CD8-positive, alpha-beta memory T cell (primary cell): ENCODE results near the gene FOXP4. TPM values are rescaled to one million over a fixed set of nuclear protein-coding genes. Genes with fewer than 3 reads are reported as not detected.

Source experiments
- CTCF ChIA-PET: fragments of 350-600 bp; sonication (Branson Sonifier 250); formaldehyde crosslinking; loops from one replicate; lab custom pipeline; 2021; ENCODE audit warnings: antibody characterized with exemption; lab: Charles Lee
- POLR2A ChIA-PET: fragments of 350-600 bp; sonication (Branson Sonifier 250); formaldehyde crosslinking; loops from one replicate; lab custom pipeline; 2021; ENCODE audit warnings: antibody characterized with exemption; lab: Charles Lee
- DNase-seq, 5 donors: peaks; one replicate each; pipeline versions ENCODE4 v3.0.0 to v3.0.0-alpha.2; 2020 to 2022; ENCODE audit warnings: mixed read lengths in 1 of 5
- H3K27ac ChIP-seq: one replicate; pipeline ENCODE4 v1.7.0; 2013; ENCODE audit warnings: low read depth, mild to moderate bottlenecking, low read length, moderate library complexity
- H3K27me3 ChIP-seq: 2 replicates; pipeline ENCODE4 v1.7.0; 2013; ENCODE audit warnings: low read length, mild to moderate bottlenecking; ENCODE audit not compliant: insufficient read depth, poor library complexity, severe bottlenecking
- H3K36me3 ChIP-seq: 2 replicates; pipeline ENCODE4 v1.7.0; 2013; ENCODE audit warnings: mild to moderate bottlenecking, low read length, moderate library complexity; ENCODE audit not compliant: insufficient read depth
- H3K4me1 ChIP-seq: 2 replicates; pipeline ENCODE4 v1.7.0; 2013; ENCODE audit warnings: mild to moderate bottlenecking, low read length, moderate library complexity; ENCODE audit not compliant: insufficient read depth
- H3K4me3 ChIP-seq: 2 replicates; pipeline ENCODE4 v1.7.0; 2013; ENCODE audit warnings: mild to moderate bottlenecking, low read length
- H3K9me3 ChIP-seq: 2 replicates; pipeline ENCODE4 v1.7.0; 2013; ENCODE audit warnings: mild to moderate bottlenecking, low read length
- H3K27ac Mint-ChIP-seq, 8 donors: one replicate each; pipeline ENCODE4 v1.8.0; 2020 to 2021; ENCODE audit warnings: mixed read lengths in 8 of 8, mild to moderate bottlenecking in 6 of 8, inconsistent platforms in 3 of 8, moderate library complexity in 3 of 8
- H3K27me3 Mint-ChIP-seq, 2 donors: one replicate each; pipeline ENCODE4 v1.8.0; 2020 to 2021; ENCODE audit warnings: mixed read lengths in 2 of 2, mild to moderate bottlenecking in 1 of 2, moderate library complexity in 1 of 2
- H3K36me3 Mint-ChIP-seq, 3 donors: one replicate each; pipeline ENCODE4 v1.8.0; 2020 to 2021; ENCODE audit warnings: mixed read lengths in 3 of 3, inconsistent platforms in 1 of 3, mild to moderate bottlenecking in 1 of 3
- H3K4me1 Mint-ChIP-seq, 3 donors: one replicate each; pipeline ENCODE4 v1.8.0; 2020 to 2021; ENCODE audit warnings: mixed read lengths in 3 of 3, inconsistent platforms in 1 of 3, mild to moderate bottlenecking in 1 of 3
- H3K4me3 Mint-ChIP-seq, 7 donors: one replicate each; pipeline ENCODE4 v1.8.0; 2020 to 2021; ENCODE audit warnings: mixed read lengths in 7 of 7, mild to moderate bottlenecking in 6 of 7, moderate library complexity in 4 of 7, inconsistent platforms in 2 of 7
- H3K9me3 Mint-ChIP-seq, 5 donors: one replicate each; pipeline ENCODE4 v1.8.0; 2020 to 2022; ENCODE audit warnings: mixed read lengths in 5 of 5, mild to moderate bottlenecking in 3 of 5, moderate library complexity in 2 of 5, inconsistent platforms in 1 of 5
- polyA plus RNA-seq: library from polyadenylated mRNA; unstranded; fragments of 300-500 nt; fragmentation: Illumina TruSeq; gene quantifications from one replicate; pipeline ENCODE4 v1.2.3, GENCODE V29; 2021
- total RNA-seq, 2 experiments: library from RNA; stranded (reverse); gene quantifications; one replicate each; pipeline ENCODE4 v1.2.3, GENCODE V29; 2021

Gene FOXP4
- total and polyA plus RNA-seq, 3 experiments from 2014 or later, result 1.6 to 22.3 (median 22.2) TPM

DNA sequence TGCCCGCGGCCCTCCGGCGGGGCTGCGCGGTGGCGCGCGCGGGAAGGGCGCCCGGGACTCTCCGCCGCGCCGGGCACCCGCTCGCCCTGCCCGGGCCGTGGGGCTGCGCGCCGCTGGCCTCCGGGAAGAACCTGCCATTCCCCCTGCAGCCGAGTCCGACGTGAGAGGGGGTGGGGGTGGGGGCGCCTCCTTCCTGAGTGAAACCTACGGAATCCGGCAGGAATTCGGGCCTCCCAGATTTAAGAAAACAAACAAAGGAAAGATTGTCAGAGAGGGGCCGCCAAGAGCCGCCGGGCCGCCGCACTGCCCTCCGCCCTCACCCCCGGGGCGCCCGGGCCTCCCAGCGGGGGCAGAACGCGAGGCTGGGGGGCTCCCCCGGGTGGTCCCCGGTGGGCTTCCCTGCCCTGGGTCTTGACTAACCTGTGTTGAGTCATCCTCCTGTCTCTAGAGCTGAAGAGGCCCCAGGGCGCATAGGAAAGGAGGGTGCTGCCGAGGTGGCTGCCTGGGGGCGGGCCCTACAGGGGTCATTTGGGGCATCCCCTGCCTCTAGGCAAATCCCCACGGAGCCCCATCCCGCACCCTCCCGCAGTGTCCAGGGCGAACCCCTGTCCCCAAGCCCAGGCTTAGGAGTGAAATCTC is 42.2 kb upstream of the FOXP4 start:
- no peak overlapping the region for H3K27ac ChIP-seq
- CTCF ChIA-PET, result no interaction called here
- Mint-ChIP-seq H3K36me3 (peaks cover 0 to 4% (median 0%) of the 10 kb centered on the region in 3 donors), H3K27ac (peak overlapping the region in 1 of 8 donors; percentile 0), H3K4me1 (peaks cover 21 to 26% (median 22%) of the 10 kb centered on the region in 3 donors), H3K27me3 (peaks cover 39 to 65% of the 10 kb centered on the region in 2 donors), H3K9me3 (no peaks in the 10 kb centered on the region), H3K4me3 (peak overlapping the region in 6 of 7 donors; percentile 57 to 82 (median 71))
- DNase-seq, result peak in 1 of 5 donors; percentile 1
- H3K4me1 ChIP-seq, result peaks cover 4% of the 10 kb centered on the region
- no peaks in the 10 kb centered on the region for H3K36me3 ChIP-seq
- peaks cover 19% of the 10 kb centered on the region for H3K27me3 ChIP-seq
- no peak overlapping the region for H3K4me3 ChIP-seq
- POLR2A ChIA-PET, result no interaction called here
- no peaks in the 10 kb centered on the region for H3K9me3 ChIP-seq

- H3K4me1 Mint-ChIP-seq, result peaks cover 21 to 26% (median 22%) of the 10 kb centered on the region in 3 donors
- DNase-seq, result peak in 1 of 5 donors; percentile 13
- CTCF ChIA-PET, result no interaction called here
Measured at GRCh38 chr6:41504466-41505121, 41.6 kb upstream of the FOXP4 start.

DNA sequence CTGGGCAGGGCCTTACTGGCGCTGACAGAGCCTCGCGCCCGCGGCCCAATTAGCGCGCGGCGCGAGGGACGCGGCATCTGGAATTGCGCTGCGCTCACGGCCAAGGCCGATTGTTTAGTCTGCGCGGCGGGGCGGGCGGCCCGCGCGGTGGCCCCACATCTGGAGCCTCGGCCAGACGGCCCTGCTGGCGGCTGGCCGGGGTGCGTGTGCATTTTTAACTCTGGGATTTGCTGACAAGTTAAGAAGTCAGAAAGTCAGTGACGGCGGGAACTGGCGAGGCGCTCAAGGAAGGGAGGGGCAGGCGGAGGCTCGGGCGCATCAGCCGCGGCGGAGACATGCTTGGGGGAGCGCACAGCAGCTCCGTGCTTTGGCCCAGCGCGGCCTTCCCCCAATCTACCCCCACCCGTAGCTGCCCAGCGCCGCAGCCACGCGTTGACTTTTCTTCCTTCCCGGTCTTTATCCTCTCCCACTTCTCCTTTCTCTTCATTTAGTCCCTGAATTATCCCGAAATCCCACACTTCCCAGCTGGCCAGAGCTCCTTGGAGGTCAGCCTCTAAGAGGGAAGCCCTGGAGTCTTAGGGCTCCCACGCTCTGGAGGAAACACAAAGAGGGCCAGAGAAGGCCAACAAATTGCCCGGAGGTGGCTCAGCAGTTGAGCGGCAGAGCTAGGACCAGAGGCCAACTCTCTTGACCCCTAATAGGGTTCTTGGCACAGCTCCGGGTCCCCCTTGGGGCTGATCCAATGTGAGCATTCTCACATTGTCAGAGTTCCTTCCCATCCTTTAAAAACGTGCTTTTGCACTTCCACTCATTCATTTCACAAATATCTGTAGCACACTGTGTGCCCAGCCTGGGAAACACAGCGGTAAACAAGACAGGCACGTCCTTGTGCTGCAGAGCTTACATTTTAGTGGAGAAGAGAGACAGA is 40.8 kb upstream of the FOXP4 start:
- H3K27me3 ChIP-seq, result peaks cover 19% of the 10 kb centered on the region
- no peak overlapping the region for H3K27ac ChIP-seq
- DNase-seq, result peak in 1 of 5 donors; percentile 33

More at GRCh38 chr6:41504466-41505121, 41.6 kb upstream of the FOXP4 start:
- H3K4me3 ChIP-seq, result no peak overlapping the region
- peaks cover 19% of the 10 kb centered on the region for H3K27me3 ChIP-seq
- peak overlapping the region in 2 of 8 donors; percentile 0 to 52 for H3K27ac Mint-ChIP-seq
- H3K4me1 ChIP-seq, result peaks cover 4% of the 10 kb centered on the region
- no peaks in the 10 kb centered on the region for H3K9me3 ChIP-seq
- peaks cover 38 to 65% of the 10 kb centered on the region in 2 donors for H3K27me3 Mint-ChIP-seq
- H3K27ac ChIP-seq, result no peak overlapping the region
- peaks cover 0 to 4% (median 0%) of the 10 kb centered on the region in 3 donors for H3K36me3 Mint-ChIP-seq
- no peaks in the 10 kb centered on the region for H3K9me3 Mint-ChIP-seq
- no peaks in the 10 kb centered on the region for H3K36me3 ChIP-seq
- peak overlapping the region in 6 of 7 donors; percentile 57 to 82 (median 71) for H3K4me3 Mint-ChIP-seq
- POLR2A ChIA-PET, result no interaction called here

DNA sequence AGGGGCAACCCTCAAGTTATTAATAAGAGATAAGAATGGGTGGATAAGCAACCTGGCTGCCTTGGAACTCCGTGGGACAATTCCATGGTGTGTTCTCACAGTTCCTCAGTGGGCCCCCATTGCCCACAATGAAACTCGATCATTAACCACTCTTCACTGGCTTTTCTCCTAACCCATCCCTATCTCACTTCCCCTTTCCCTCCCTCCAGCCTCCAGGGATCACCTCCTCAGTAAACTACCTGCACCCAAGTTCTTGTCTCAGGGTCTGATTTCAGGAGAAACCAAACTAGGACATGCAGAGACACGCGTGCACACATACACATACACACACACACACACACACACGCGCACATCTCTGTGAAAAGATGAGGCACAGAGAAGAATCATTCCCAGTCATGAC is 37.7 kb upstream of the FOXP4 start:
- DNase-seq, result no peak
- no peaks in the 10 kb centered on the region for H3K9me3 Mint-ChIP-seq
- Histone ChIP-seq H3K9me3 (no peaks in the 10 kb centered on the region), H3K4me1 (peaks cover 4% of the 10 kb centered on the region), H3K4me3 (no peak overlapping the region), H3K27me3 (peaks cover 16% of the 10 kb centered on the region), H3K36me3 (no peaks in the 10 kb centered on the region), H3K27ac (no peak overlapping the region)
- H3K27me3 Mint-ChIP-seq, result peaks cover 28 to 53% of the 10 kb centered on the region in 2 donors
- ChIA-PET CTCF (no interaction called here), POLR2A (no interaction called here)
- H3K27ac Mint-ChIP-seq, result peak overlapping the region in 1 of 8 donors; percentile 39
- peaks cover 0 to 4% (median 0%) of the 10 kb centered on the region in 3 donors for H3K36me3 Mint-ChIP-seq
- no peak overlapping the region for H3K4me3 Mint-ChIP-seq
- peaks cover 13 to 18% (median 16%) of the 10 kb centered on the region in 3 donors for H3K4me1 Mint-ChIP-seq

More for the DNA sequence above, 40.8 kb upstream of the FOXP4 start:
- Histone ChIP-seq H3K4me3 (no peak overlapping the region), H3K4me1 (peaks cover 4% of the 10 kb centered on the region), H3K36me3 (no peaks in the 10 kb centered on the region), H3K9me3 (no peaks in the 10 kb centered on the region)
- H3K36me3 Mint-ChIP-seq, result peaks cover 0 to 4% (median 0%) of the 10 kb centered on the region in 3 donors
- H3K9me3 Mint-ChIP-seq, result no peaks in the 10 kb centered on the region
- H3K4me1 Mint-ChIP-seq, result peaks cover 21 to 26% (median 22%) of the 10 kb centered on the region in 3 donors
- peak overlapping the region in 6 of 7 donors; percentile 22 to 85 (median 50) for H3K4me3 Mint-ChIP-seq
- peaks cover 38 to 65% of the 10 kb centered on the region in 2 donors for H3K27me3 Mint-ChIP-seq
- ChIA-PET POLR2A (no interaction called here), CTCF (no interaction called here)
- H3K27ac Mint-ChIP-seq, result peak overlapping the region in 2 of 8 donors; percentile 0 to 92

DNA sequence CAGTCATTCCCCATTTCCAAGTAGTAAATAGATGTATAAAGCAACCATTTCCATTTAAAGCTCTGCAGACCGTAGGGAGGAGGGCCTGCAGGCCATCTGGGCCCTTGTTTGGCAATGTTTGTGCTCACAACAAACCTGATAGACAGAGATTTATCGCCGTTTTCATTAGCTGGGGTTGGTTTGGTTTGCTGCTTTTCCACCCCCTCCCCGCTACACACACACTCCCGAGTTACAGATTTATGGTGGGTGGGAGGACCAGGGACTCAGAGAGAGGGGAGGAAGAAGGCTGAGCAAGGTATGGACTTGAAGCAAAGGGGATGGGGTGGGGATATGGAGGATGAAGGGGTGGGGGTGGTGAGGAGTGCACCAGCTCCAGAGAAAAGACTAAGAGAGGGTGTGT is 36.6 kb upstream of the FOXP4 start:
- H3K27me3 ChIP-seq, result peaks cover 16% of the 10 kb centered on the region
- no peaks in the 10 kb centered on the region for H3K9me3 Mint-ChIP-seq
- ChIA-PET POLR2A (no interaction called here), CTCF (no interaction called here)
- DNase-seq, result no peak
- no peak overlapping the region for H3K27ac ChIP-seq
- no peak overlapping the region for H3K4me3 Mint-ChIP-seq
- H3K4me3 ChIP-seq, result no peak overlapping the region
- H3K4me1 Mint-ChIP-seq, result peaks cover 8 to 12% (median 10%) of the 10 kb centered on the region in 3 donors
- peaks cover 25 to 50% of the 10 kb centered on the region in 2 donors for H3K27me3 Mint-ChIP-seq
- peaks cover 0 to 4% (median 2%) of the 10 kb centered on the region in 3 donors for H3K36me3 Mint-ChIP-seq
- H3K27ac Mint-ChIP-seq, result no peak overlapping the region
- H3K36me3 ChIP-seq, result no peaks in the 10 kb centered on the region
- no peaks in the 10 kb centered on the region for H3K9me3 ChIP-seq
- H3K4me1 ChIP-seq, result peaks cover 2% of the 10 kb centered on the region

DNA sequence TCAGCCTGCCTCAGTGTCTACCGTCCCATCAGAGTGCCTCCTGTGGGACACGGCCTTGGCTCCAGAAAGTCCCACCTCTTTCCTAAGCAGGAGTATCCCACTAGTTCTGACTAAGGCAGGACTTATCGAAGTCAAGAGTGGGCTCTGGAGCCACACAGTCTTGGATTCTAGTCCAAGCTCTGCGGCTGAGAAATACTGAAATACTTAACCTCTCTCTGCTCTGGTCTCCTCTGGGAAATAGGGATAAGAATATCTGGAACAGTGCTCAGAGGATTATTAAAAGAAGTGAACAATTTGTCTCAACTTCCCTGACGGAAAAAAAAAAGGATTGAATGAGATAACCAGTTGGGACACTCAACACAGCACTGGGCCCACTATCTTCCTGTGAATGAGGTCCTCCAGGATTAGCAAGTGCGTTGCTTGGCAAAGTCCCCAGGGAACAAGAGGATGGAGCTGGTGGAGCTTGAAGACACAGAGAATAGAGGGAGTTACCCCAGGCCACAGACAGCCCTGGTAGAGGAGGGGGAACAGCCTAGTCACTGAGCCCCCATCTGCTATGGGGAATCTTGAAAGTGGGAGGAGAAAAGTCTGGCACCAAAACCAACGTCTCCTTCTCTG is 34.6 kb upstream of the FOXP4 start:
- POLR2A ChIA-PET, result no interaction called here
- no peaks in the 10 kb centered on the region for H3K9me3 Mint-ChIP-seq
- DNase-seq, result no peak
- no peak overlapping the region for H3K4me3 Mint-ChIP-seq
- peaks cover 15 to 36% of the 10 kb centered on the region in 2 donors for H3K27me3 Mint-ChIP-seq
- Histone ChIP-seq H3K9me3 (no peaks in the 10 kb centered on the region), H3K27me3 (peaks cover 3% of the 10 kb centered on the region), H3K27ac (no peak overlapping the region), H3K36me3 (no peaks in the 10 kb centered on the region), H3K4me3 (no peak overlapping the region), H3K4me1 (no peaks in the 10 kb centered on the region)
- H3K36me3 Mint-ChIP-seq, result peaks cover 0 to 2% (median 2%) of the 10 kb centered on the region in 3 donors
- CTCF ChIA-PET, result no interaction called here
- no peak overlapping the region for H3K27ac Mint-ChIP-seq
- H3K4me1 Mint-ChIP-seq, result no peaks in the 10 kb centered on the region

DNA sequence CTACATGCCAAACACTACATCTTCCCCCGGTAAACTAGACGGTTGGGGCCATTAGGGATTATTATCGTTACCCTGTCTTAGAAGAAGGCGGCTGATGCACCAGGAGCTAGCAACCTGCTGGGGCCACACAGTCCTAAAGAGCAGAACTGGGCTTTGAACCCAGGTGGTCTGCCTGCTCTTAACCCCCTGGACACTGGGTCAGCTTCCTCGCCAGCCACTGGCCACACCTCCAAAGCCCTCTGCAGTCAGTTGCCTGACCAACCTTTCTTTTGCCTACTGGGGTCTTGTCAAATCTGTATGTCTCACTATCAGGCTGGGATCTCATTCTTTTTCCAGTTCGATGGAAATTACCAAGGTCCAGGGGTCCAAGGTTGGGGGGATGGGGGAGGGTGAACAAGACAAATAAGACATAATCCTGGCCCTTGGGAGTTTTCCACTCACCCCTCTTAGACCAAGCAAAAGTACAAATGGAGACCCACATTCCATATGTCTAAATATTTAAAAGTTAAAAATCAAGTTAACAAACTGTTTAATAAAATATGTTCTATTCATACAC is 34.0 kb upstream of the FOXP4 start:
- peaks cover 0 to 2% (median 0%) of the 10 kb centered on the region in 3 donors for H3K36me3 Mint-ChIP-seq
- H3K36me3 ChIP-seq, result no peaks in the 10 kb centered on the region
- H3K27ac Mint-ChIP-seq, result no peak overlapping the region
- no peaks in the 10 kb centered on the region for H3K4me1 ChIP-seq
- no peak for DNase-seq
- no peaks in the 10 kb centered on the region for H3K9me3 Mint-ChIP-seq
- no peak overlapping the region for H3K4me3 ChIP-seq
- ChIA-PET POLR2A (no interaction called here), CTCF (interaction anchor here (0.8 kb wide), 1 partner anchor 9 kb away, joined by 3 read pairs; no protein-coding TSS in a partner anchor)
- no peaks in the 10 kb centered on the region for H3K9me3 ChIP-seq
- H3K27me3 Mint-ChIP-seq, result peaks cover 16 to 33% of the 10 kb centered on the region in 2 donors
- no peak overlapping the region for H3K27ac ChIP-seq
- H3K4me1 Mint-ChIP-seq, result no peaks in the 10 kb centered on the region
- peak overlapping the region in 1 of 7 donors; percentile 63 for H3K4me3 Mint-ChIP-seq
- no peaks in the 10 kb centered on the region for H3K27me3 ChIP-seq
